SK-N-DZ (cell line): ENCODE results near the gene PDGFB.

Source experiments
- DNase-seq: peaks from one replicate; pipeline ENCODE4 v3.0.0-alpha.2; 2015; ENCODE audit warnings: low spot score

The PDGFB gene

DNA sequence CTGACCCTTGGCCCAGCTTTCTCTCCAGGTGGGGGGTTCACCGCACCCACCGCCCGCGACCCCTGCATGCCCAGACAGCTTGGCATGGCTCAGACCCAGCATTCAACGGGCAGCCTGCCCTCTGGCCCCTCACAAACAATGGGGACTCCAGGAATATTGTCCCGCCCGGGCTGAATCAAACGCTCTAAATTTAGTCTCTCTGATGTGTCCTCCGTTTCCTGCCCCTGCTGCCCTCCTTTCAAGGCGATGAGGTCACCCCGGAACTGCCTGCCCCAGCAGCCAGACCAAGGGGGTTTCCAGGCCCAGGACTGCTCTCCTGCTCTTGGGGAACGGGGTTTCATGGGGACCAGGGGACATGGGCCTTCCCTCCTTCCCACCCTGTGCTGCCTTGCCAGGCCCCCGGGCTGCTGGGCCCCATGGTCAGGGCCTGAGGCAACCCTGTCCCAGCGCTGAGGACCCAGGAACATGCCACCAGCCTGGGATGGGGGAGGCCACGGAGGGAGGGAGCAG, 10.1 kb upstream of the PDGFB start:
- no peak for DNase-seq

DNA sequence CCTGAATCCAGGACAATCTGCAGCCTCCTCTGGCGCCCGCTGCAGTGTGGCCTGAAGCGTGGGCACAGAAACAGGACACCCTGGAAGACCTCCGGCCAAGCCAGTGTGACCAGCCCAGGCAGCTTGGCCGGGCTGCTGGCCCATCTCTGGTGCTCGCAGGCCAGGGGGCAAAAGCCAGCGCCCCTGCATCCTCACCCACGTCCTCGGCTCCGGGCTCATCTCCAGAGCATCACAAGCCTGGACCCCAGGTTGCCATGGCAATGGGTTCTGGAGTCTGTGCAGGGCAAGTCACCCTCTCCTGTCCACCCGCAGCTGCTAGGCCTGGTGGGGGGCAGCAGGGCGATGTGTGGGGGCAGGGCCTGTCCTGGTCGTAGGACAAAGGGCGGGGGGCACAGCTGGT, 9.3 kb upstream of the PDGFB start:
- DNase-seq = peak; percentile 27

DNA sequence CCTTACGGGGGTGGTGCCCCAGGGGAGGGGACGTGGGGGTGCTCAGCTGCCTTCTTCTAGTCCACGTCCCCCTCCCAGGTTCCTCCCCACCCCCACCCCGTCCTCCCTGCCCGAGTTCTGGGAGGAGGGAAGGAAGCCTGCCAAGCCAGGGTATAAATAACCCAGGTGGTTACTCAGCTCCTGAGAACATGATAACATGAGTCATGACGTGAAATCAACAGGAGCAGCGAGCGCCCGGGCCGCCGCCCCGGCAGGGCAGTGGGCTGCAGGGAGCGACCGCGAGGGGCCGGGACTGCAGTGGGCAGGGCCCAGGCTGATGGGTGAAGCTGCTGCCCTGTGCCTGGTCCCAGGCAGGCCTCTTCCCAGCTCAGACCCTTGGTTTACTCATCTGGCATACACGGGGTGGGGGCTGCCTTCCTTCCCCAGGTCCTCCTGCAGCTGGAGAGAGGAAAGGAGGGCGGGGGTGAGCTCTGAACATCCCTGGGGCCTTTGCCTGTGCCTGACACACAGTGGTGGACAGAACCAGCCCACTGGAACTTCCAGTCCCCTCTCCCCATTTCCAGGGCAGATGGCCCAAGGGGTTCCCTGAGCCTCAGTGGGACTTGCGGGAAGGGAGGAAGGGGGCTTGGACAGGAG, 8.8 kb upstream of the PDGFB start:
- DNase-seq = no peak

GRCh38 chr22:39252461-39253434, 8.0 kb upstream of the PDGFB start:
- DNase-seq = no peak

DNA sequence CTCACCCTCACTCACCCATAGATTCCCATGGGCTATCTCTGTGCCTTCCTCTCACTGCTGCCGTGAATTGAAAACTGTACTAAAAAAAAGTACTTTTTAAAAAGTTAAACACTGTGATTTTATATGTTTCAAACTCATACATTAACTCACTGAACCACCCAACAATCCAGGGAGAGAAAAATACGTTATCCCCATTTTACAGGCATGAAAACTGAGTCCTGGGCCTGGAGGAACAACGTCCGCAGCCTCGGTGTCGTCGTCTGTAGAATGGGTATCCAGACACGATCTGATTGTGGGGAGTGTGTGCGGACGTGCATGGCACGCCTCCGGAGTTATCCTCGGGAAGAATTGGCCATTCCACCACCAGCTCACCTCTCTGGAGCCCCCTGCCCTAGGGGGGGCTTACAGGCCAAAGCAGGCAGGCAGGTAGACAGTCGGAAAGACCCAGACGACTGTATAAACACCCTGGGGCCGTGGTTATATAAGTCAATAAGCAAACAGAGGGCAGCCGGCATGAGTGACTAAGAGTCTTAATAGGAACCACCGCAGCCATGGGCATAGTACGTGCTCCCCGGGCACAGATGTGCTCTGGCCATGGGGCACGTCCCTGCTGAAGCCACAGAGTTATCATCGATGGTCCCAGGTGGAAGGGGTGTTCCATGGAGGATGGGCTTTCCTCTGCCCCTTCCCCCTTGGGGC, 7.1 kb upstream of the PDGFB start:
- no peak for DNase-seq

DNA sequence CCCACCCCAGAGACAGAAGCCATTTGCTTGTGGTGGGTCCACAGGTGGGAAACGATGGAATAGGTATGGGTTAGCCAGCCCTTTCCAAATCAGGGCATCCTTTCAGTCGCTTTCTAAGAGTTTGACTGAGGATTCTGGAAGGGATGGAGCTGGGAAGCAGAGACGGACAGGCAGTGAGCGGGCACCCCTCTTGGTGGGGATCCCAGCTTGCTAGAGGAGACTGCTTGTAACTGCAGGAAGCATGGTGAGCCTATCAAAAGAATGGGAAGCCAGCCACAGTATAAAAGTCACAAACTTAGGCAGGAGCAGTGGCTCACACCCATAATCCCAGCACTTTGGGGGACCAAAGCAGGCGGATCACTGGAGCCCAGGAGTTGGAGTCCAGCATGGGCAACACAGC, 6.1 kb upstream of the PDGFB start:
- DNase-seq = no peak

DNA sequence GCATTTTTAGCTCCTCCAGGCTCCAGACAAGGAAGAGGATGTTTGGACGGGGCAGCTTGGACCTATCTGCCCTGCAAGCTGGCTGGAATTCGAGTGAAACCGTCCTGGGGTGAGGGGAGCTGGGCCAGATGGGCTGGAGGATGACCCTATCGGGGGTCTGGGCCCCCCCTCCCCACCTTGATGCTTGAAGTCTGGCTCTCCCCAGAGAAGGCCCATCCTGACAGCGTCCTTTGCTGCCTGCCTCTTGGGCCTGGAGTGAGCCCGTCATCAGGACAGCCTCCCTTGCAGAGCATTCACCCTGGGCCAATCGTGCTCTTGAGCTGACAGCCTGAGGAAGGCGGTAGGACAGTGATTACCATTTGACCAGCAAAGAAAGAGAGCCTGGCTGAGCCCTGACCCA, 5.3 kb upstream of the PDGFB start:
- no peak for DNase-seq

DNA sequence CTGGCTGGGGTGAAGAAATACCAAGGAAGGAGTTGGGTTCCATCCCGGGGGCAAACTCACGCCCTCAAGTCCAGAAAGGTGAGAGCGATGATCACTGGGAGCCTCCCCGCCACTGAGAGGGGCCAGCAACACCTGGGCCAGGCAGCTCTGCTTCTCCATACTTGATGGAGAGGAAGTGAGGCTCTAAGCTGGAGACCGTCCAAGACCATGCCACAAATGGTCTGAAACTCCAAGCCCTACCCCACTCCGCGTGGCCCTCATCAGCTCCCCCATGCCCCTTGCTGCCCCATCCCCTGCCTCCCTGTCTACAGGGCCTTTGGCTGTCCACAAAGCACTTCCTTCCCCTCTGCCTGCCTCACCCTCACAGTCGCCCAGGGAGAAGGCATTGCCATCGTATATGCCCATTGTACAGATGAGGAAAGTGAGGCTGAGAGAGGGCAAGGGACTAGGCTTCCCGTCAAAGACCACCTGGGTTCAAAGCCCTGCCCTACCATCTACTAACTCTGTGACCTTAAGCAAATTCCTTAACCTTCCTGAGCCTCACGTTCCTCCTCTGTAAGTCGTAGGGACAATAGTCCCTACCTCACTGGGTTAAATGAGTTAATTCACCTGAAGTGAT, 4.4 kb upstream of the PDGFB start:
- DNase-seq = no peak

DNA sequence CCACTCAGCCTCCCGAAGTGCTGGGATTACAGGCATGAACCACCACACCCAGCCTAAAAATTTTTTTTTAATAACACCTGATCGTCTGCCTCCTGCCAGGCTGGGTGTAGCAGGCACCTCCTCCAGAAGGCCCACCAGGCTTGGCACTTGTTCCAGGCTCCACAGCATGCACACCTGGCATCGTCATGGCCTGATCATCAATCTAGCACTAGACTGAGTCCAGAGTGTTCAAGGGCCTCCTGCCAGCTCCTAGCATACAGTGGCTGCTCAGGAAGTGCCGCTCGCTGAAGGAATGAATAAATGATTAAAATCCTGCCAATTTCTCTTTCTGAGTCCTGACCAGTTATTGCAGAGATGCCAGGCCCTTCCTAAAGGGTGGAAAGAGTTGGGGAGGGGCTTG, 3.5 kb upstream of the PDGFB start:
- no peak for DNase-seq

DNA sequence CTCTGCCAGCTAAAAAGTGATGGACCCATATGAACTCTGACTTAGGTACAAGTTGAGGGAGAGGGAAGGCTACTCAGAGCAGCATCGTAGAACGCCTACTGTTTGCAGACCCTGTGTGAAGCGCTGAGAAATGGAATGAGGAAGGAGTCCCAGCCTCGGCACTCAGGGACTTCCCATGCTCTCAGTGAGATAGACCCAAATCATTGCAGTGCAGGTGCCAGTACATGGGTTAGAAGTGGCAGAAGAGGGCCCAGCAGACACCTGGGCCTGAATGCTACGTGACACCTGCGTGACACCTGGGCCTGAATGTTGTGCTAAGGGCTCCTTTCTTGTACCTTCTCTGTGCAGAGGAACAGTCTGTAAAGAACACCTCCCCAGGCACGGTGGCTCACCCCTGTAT, 2.6 kb upstream of the PDGFB start:
- no peak for DNase-seq

DNA sequence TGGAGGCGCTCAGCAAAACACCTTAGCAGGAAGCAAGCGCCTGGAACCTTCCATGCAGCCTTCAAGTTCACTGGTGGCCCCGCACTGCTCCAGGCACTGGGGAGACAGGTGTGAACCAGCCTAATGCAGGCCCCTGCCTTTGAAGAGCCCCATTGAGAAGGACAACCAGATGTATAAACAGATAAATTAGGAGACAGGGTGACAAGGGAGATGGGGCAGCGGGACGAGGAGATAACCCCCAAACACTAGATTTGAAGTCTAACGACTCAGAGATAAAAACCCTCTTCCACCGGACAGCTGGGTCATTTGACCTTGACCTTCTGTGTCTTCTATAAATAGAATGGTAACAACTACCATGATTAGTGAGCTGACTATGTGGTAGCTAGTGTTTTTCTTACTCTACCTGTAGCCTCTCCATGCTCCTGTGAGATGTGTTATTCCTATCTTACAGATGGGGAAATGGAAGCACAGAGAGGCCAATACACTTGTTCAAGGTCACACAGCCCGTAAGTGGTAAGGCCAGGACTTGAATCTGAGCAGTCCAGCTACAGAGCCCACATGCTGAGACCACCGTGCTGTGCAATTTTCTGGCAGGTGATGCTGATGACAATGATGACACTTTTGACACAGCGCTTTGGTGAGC, 2.0 kb upstream of the PDGFB start:
- no peak for DNase-seq

GRCh38 chr22:39246217-39246616, 1.4 kb upstream of the PDGFB start:
- no peak for DNase-seq

DNA sequence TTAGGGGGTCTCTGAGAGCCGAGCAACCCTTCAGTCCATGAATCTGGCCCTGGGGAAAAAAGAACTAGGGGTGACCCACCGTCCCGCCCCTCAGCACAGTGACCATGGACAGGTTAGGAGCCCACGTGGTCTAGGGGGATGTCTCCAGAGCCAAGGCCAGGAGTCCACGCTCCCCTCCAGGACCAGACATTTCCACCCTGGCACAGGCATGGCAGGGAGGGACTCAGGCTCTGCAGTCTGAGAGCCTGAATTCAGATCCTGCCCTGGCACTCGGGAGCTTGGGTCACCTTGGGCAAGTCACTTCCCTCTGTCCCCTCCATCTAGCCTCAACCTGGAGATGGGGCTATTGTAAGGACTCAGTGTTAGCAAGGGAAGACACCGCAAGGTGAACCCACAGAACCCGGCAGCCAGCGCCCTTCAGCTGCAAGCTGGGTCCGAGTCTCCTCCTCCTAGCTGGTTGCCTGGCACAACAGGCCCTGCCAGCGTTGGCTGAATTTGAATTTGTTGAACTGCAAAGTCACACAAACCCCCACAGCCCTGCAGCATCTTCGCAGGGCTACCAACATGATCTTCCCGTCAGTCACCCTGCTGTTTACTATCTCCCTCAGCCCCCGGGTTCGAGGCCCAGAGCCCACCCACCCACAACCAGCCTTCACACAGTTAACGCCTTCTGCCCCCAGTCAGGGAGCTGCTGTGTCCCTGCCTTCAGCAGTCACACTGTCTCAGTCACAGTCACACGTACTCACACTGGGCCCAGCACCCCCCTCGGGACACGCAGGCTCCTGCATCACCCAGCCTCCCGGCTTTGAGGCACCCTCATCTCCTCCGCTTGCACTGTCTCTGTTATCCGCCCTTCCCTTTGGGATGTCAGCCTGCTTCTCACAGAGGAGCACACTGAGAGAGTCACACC, 603 bp upstream of the PDGFB start:
- no peak for DNase-seq

- no peak for DNase-seq
Observed at GRCh38 chr22:39244136-39244495, 666 bp downstream of the PDGFB start.

DNA sequence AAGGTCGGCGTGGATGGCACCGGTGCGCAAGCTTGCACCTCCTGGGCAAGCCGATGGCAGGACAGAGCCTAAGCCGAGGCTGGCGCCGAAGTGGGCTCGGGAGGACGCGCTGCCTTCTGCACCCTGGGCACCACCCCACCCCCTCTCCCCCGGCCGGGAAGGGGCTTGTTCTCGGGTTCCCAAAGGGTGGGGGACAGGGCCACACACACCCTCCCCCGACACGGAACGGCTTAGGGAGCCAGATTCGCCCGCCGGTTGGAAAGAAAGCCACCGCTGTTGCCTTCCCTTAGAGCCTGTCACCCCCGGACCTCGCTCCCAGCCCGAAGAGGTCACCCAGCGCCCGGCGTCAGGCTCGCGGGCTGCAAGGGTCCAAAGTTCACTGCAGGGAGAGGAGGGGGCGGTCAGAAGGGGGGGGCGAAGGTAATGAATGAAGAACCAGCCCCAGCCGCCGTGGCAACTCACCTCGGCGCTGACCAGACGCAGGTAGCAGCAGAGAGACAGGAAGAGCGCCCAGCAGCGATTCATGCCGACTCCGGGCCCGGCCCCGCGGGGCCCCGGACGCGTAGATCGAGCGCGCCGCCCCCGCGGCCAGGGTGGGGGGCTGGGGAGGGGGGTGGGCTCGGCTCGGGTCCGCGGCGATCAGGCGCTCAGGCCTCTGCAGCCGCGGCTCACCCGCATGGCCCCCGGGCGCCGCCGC, 1.2 kb downstream of the PDGFB start:
- no peak for DNase-seq

DNA sequence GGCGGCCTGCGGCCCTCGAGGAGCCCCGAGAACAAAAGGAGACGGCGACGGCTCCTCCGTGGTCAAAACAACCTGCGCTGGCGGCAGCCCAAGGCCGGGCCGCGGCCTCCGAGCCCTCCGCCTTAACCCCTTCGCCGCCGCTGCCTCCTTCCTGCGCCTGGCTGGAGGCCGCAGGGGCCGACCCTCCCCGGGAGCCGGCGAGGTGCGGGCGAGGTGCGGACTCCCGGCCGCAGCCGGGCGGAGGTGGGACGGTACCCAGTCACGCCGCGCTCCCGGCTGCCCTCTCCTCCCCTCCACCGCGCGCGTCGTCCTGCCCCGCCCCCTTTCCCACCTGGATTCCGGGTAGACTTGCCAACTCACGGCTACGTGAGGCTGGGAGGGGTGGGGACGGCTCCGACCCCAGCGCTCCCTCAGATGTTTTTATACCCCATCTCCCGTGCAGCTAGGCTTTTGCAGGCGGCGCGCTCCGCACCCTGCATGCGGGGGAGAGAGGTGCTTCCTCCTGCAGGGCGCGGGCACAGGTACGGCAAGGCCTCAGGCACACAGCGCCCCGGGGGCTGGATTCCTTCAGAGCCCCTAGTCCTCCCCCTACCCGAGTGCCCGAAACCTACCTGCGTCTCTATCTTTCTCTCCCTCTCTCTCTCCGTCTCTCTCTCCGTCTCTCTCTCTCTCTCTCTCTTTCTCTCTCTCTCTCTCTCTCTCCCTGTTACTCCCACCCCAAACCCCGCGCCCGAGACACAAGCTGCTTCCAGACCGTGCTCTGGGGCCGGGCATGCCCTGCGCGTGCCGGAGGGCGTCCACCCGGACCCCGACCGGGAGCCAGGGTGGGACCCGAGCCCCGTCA, 2.0 kb downstream of the PDGFB start:
- no peak for DNase-seq

DNA sequence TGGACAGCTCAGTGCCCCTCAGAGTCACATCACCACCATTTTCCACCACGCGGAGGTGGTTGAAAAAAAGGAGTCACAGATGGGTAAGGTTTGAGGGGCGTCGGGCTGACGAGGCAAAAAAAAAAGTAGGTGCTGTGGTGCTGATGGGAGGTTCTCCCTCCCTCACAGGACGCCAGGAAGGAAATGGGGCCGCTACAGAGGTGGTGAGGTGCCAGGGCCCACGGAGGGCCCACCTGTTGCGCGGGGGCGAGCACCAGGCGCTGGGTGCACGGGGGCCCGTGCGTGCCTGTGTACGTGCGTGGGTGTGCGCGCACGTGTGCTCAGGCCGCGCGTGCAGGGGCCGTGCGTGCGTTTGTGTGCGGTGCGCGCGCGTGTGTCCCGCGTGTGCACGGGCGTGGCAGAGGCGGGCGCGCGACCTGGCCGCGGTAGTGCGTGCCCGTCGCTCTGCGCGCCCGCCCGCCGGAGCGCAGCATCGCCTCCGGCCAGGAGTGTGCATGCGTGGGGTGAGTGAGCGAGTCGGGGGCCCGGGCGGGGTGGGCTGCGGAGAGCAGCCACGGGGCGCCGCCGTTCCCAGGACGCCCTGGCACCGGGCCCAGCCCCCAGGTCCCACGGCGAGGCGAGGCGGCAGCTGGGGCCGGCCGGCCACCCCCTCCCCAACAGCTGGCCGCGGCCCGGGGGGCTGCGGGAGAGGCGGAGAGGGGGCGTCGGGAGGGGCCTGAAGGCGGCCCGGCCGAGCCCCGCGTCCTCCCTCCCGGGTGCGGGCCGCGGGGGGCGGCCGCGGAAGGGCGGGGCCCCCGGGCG, 2.8 kb downstream of the PDGFB start:
- DNase-seq = no peak
